K562 (cell line): Measurements from ENCODE around the gene TRIM62. TPM values are rescaled to one million over a fixed set of nuclear protein-coding genes. Genes with fewer than 3 reads are reported as not detected.
A peak's percentile ranks its signal among the peaks of the same experiment; 100 is the strongest.

Source experiments
- ATAC-seq: fragments of 200-7000 bp; cut with Tn5 transposase; 3 replicates; pipeline ENCODE4 v1.9.1; 2020; ENCODE audit warnings: moderate library complexity
- BruUV-seq: library from RNA; stranded (reverse); fragments of 400-500 nt; replicated peaks from 2 replicates; lab custom pipeline; 2021; lab: Mats Ljungman, UMichigan
- CTCF ChIA-PET: fragments of 300-600 bp; formaldehyde crosslinking; extraction: SDS; loops from one replicate; lab custom pipeline; 2021; ENCODE audit warnings: low intra/inter-chr PET ratio; lab: Yijun Ruan, JAX
- POLR2A ChIA-PET: fragments of 300-600, 350-650 bp; sonication (Branson Sonifier 250); formaldehyde crosslinking; extraction: SDS; loops from one replicate; lab custom pipeline; 2021; ENCODE audit warnings: antibody characterized with exemption, inconsistent platforms; lab: Yijun Ruan, JAX
- DNase-seq, 4 experiments: peaks; one replicate each; pipeline versions ENCODE4 v3.0.0 to v3.0.0-alpha.2; 2011 to 2018; ENCODE audit warnings: low spot score in 3 of 4, mixed read lengths in 3 of 4; ENCODE audit errors: extremely low read depth in 1 of 4
- FAIRE-seq: peaks from 2 replicates; lab custom pipeline; 2011; peaks lifted over from hg19 to GRCh38; lab: Jason Lieb, UNC
- H2AFZ ChIP-seq: 2 replicates; pipeline ENCODE4 v1.6.0; 2011; ENCODE audit warnings: low read depth, low read length, control low read depth, inconsistent platforms
- H3K27ac ChIP-seq: fragments of 200-600 bp; 3 replicates; pipeline ENCODE4 v1.8.0; 2011; ENCODE audit warnings: low read depth, mild to moderate bottlenecking, control low read depth, inconsistent platforms, low read length, moderate library complexity, mixed read lengths; ENCODE audit errors: extremely low read depth
- H3K27me3 ChIP-seq, 2 experiments: fragments of 300-600 bp in 1 of 2; 2 replicates in 1 of 2; 3 replicates in 1 of 2; pipeline versions ENCODE4 v1.6.0 to v1.8.0; 2011; ENCODE audit warnings: inconsistent platforms in 2 of 2, low read length in 2 of 2, mild to moderate bottlenecking in 1 of 2, mixed read lengths in 1 of 2, moderate library complexity in 1 of 2; ENCODE audit not compliant: control insufficient read depth in 2 of 2, insufficient read depth in 2 of 2
- H3K36me3 ChIP-seq: fragments of 300-600 bp; 3 replicates; pipeline ENCODE4 v1.8.0; 2011; ENCODE audit warnings: mild to moderate bottlenecking, low read length, inconsistent platforms; ENCODE audit not compliant: control insufficient read depth, insufficient read depth
- H3K4me1 ChIP-seq, 2 experiments: fragments of 200-600 bp in 1 of 2; replicated peaks in 1 of 2; 2 replicates in 1 of 2; 3 replicates in 1 of 2; pipeline versions ENCODE4 v1.5.1 to v1.8.0; 2011; ENCODE audit warnings: inconsistent platforms in 2 of 2, low read length in 2 of 2, mild to moderate bottlenecking in 1 of 2, mixed read lengths in 1 of 2, moderate library complexity in 1 of 2; ENCODE audit not compliant: control insufficient read depth in 2 of 2, insufficient read depth in 2 of 2
- H3K4me2 ChIP-seq: 2 replicates; pipeline ENCODE4 v1.6.1; 2011; ENCODE audit warnings: low read length, control low read depth, inconsistent platforms, mixed read lengths; ENCODE audit not compliant: insufficient read depth
- H3K4me3 ChIP-seq: fragments of 200-600 bp; sonication (generic), shearing (Covaris generic); 2 replicates; pipeline ENCODE4 v1.5.1; 2016; ENCODE audit warnings: control low read depth, inconsistent platforms
- H3K79me2 ChIP-seq: fragments of 200-600 bp; 3 replicates; pipeline ENCODE4 v1.8.0; 2011; ENCODE audit warnings: low read length, inconsistent platforms; ENCODE audit not compliant: control insufficient read depth, insufficient read depth
- H3K9ac ChIP-seq, 2 experiments: 2 replicates each; pipeline versions ENCODE4 v1.6.0 to v1.6.1; 2011; ENCODE audit warnings: low read depth in 2 of 2, low read length in 2 of 2, control low read depth in 1 of 2, inconsistent platforms in 1 of 2, mild to moderate bottlenecking in 1 of 2, mixed read lengths in 1 of 2; ENCODE audit not compliant: insufficient read depth in 1 of 2
- H3K9me1 ChIP-seq: one replicate; pipeline ENCODE4 v1.6.0; 2011; ENCODE audit warnings: inconsistent platforms, mild to moderate bottlenecking, low read length, moderate library complexity; ENCODE audit not compliant: control insufficient read depth, insufficient read depth
- H3K9me3 ChIP-seq: replicated peaks from 2 replicates; pipeline ENCODE4 v1.5.1; 2011; ENCODE audit warnings: low read depth, low read length, inconsistent platforms; ENCODE audit not compliant: control insufficient read depth, insufficient read depth
- H4K20me1 ChIP-seq: replicated peaks from 2 replicates; pipeline ENCODE4 v1.6.1; 2011; ENCODE audit warnings: low read length, inconsistent platforms, mixed read lengths; ENCODE audit not compliant: control insufficient read depth, insufficient read depth
- ESRRA ChIP-seq: fragments of 450-650 bp; IDR thresholded peaks from 2 replicates; pipeline ENCODE4 v1.6.1; 2014; ENCODE audit warnings: low read depth, mild to moderate bottlenecking, moderate library complexity, borderline replicate concordance
- FOS ChIP-seq: IDR thresholded peaks from 3 replicates; pipeline ENCODE4 v1.6.1; 2011; ENCODE audit not compliant: insufficient read length; ENCODE audit errors: extremely low read depth
- MTA2 ChIP-seq: fragments of 450-650 bp; IDR thresholded peaks from 2 replicates; pipeline ENCODE4 v1.6.1; 2016; ENCODE audit warnings: low read depth
- OTX1 ChIP-seq: fragments of 450-650 bp; formaldehyde crosslinking; IDR thresholded peaks from 2 replicates; pipeline ENCODE4 v1.4.0; 2022; ENCODE audit warnings: mild to moderate bottlenecking
- REST ChIP-seq, 2 experiments: fragments of 450-650 bp; formaldehyde crosslinking in 1 of 2; IDR thresholded peaks; 2 replicates each; pipeline versions ENCODE4 v1.4.0 to v1.6.1; 2014 to 2020; ENCODE audit warnings: mild to moderate bottlenecking in 2 of 2, borderline replicate concordance in 1 of 2, low read depth in 1 of 2
- SRSF9 ChIP-seq: fragments of 200-400 bp; formaldehyde crosslinking; IDR thresholded peaks from 2 replicates; pipeline ENCODE4 v1.6.1; 2017; ENCODE audit warnings: low read depth, low read length, borderline replicate concordance
- WGBS: fragments of 100-300 bp; shearing (Covaris generic); methylation state at CpG from one replicate; pipeline ENCODE4 v1.1.6; 2016; ENCODE audit warnings: low coverage, mixed read lengths; ENCODE audit not compliant: insufficient coverage; ENCODE audit errors: missing lambda C conversion rate; 5-methylcytosine and 5-hydroxymethylcytosine counted together
- in situ Hi-C: fragments of 300-500 bp; cut with MboI; formaldehyde crosslinking; loops from 4 replicates; pipeline ENCODE4 v1.15.0; 2018; ENCODE audit warnings: inconsistent platforms, mixed read lengths
- intact Hi-C: fragments of 100-400 bp; cut with micrococcal nuclease; formaldehyde crosslinking; loops from 2 replicates; pipeline ENCODE4 v1.14.2; 2022
- polyA plus RNA-seq, 8 experiments: library from polyadenylated mRNA; depleted of rRNA in 4 of 8; stranded (reverse) in 5 of 8; unstranded in 3 of 8; fragments of >200 nt; fragmentation: Nextera tagmentation in 2 of 8; fragmentation: Illumina TruSeq in 1 of 8; extraction: Ambion mirVana in 2 of 8; extraction: Trizol in 1 of 8; gene quantifications; 2 replicates each; pipeline versions ENCODE4 v1.2.1 to v1.2.3, GENCODE V29; 2011 to 2014; ENCODE audit warnings: inconsistent platforms in 1 of 8, missing spikeins in 1 of 8
- total RNA-seq, 7 experiments: library from RNA; depleted of rRNA in 6 of 7; stranded (reverse); fragments of >200 nt in 6 of 7; fragmentation: Illumina TruSeq in 2 of 7; extraction: Trizol in 2 of 7; gene quantifications; 2 replicates each; pipeline versions ENCODE4 v1.2.1 to v1.2.3, GENCODE V29; 2011 to 2021; ENCODE audit warnings: low replicate concordance in 1 of 7
- TF ChIP-seq, protein P1 (sequence below): sonication (generic); formaldehyde crosslinking; IDR thresholded peaks from 2 replicates; pipeline ENCODE4 v1.9.0; 2022; ENCODE audit warnings: mild to moderate bottlenecking, missing genetic modification reagents

Gene TRIM62
- total and polyA plus RNA-seq, 9 of the 15 experiments (the other 6 are each of a cell fraction or from before 2014, with no cell fraction given), result 0.18 to 2.3 (median 0.52) TPM

- no peak overlapping the region for H3K4me3 ChIP-seq
- intact Hi-C loops, result no loop called here
- ChIA-PET CTCF (no interaction called here), POLR2A (interaction anchor here (0.6 to 0.7 kb wide), 3 partner anchors 10 to 15 kb away, joined by 3 read pairs; no protein-coding TSS in a partner anchor)
- no peaks in the 10 kb centered on the region for H3K79me2 ChIP-seq
- 6% methylated on average over 13 of the region's 13 CpGs for WGBS
- H4K20me1 ChIP-seq, result no peaks in the 10 kb centered on the region; the same call in 1 of the 2 replicates
- H3K9me1 ChIP-seq, result no peaks in the 10 kb centered on the region
- DNase-seq, result no peak
- no peak overlapping the region; the same call in 2 of the 3 replicates for H3K27ac ChIP-seq
- H3K9me3 ChIP-seq, result no peaks in the 10 kb centered on the region
- peaks cover 25 to 55% of the 10 kb centered on the region in 2 experiments; a peak in 4 of 5 replicates for H3K27me3 ChIP-seq
- in situ Hi-C loops, result no loop called here
- no peak overlapping the region for H3K4me2 ChIP-seq
- H3K36me3 ChIP-seq, result no peaks in the 10 kb centered on the region
- TF ChIP-seq ESRRA (peak; percentile 49; the same call in 1 of the 2 replicates), REST (IDR thresholded peaks at IDR 0.05; ENCODE audit: borderline replicate concordance) (no peak), REST (CRISPR knock-in tag; IDR thresholded peaks at IDR 0.05; ENCODE audit: low read depth) (no peak), FOS (no peak), MTA2 (no peak), SRSF9 (no peak), OTX1 (CRISPR knock-in tag) (no peak)
- TF ChIP-seq, protein P1, sequence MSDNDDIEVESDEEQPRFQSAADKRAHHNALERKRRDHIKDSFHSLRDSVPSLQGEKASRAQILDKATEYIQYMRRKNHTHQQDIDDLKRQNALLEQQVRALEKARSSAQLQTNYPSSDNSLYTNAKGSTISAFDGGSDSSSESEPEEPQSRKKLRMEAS (CRISPR knock-in tag), result no peak
- FAIRE-seq, result no peak
- BruUV-seq, result no TSS peak
- peaks cover 0 to 5% of the 10 kb centered on the region in 2 experiments; a peak in 1 of 5 replicates for H3K4me1 ChIP-seq
- H3K9ac ChIP-seq, result no peak overlapping the region
- H2AFZ ChIP-seq, result no peak overlapping the region
- ATAC-seq, result no peak
Measured at GRCh38 chr1:33117440-33118085, 64.3 kb downstream of the TRIM62 start.
